ENCODE data around the gene TTR.

The TTR gene

DNA sequence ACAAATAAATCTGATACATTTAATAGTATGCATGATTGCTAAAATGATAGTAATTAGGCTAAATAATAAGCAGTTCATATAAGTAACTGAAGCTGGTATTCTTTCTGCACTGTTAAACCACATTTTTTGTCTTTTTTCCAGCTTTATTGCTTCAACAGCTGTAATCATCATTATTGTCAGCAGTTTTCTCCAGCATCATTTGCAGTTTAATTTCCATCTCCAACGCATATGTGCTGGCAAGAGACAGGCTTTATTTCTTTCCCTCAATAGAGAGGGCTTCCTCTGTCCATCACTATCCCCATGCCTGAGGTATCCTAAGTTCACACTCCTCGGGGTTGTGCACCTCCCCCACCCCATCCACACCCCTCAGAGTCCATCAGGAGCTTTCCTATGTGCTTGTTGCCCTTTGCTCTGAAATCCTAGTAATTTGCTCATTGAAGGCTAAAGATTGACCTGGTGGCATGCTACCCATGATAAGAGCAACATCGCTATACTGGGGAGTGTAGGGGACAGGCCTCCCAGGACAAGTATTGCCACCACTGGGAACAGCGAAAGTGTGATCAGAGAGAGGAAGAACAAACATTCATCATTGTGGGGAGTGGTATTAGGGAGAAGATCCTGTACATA is 55.6 kb downstream of the TTR start:
- TF ChIP-seq CTCF (IDR thresholded peaks at IDR 0.05; ENCODE audit: control extremely low read depth, extremely low read depth, low read depth, missing control alignments) = no peak
- DNase-seq (ENCODE audit: extremely low spot score) = no peak
- ChIA-PET POLR2A (no interaction called here), CTCF (interaction anchor here (0.8 to 2.0 kb wide), 6 partner anchors 11 to 91 kb away, joined by 3 to 10 read pairs (median 4); no protein-coding TSS in a partner anchor)
